Chondrocyte (in vitro differentiated cells): ENCODE measurements around the gene ERLEC1. TPM values are rescaled to one million over a fixed set of nuclear protein-coding genes. Genes with fewer than 3 reads are reported as not detected.

Experiments used
- DNase-seq: peaks from one replicate; pipeline ENCODE4 v3.0.0; 2021; ENCODE audit warnings: mixed read lengths, low spot score
- H3K27ac Mint-ChIP-seq: one replicate; pipeline ENCODE4 v1.8.0; 2021; ENCODE audit warnings: mild to moderate bottlenecking, moderate library complexity, mixed read lengths; ENCODE audit not compliant: unreplicated experiment
- H3K27me3 Mint-ChIP-seq: 2 replicates; pipeline ENCODE4 v1.8.0; 2021; ENCODE audit warnings: low read depth, mixed read lengths
- H3K36me3 Mint-ChIP-seq: 2 replicates; pipeline ENCODE4 v1.8.0; 2021; ENCODE audit warnings: low read depth, mixed read lengths
- H3K4me1 Mint-ChIP-seq: 2 replicates; pipeline ENCODE4 v1.8.0; 2021; ENCODE audit warnings: low read depth, mild to moderate bottlenecking, mixed read lengths
- H3K4me3 Mint-ChIP-seq: one replicate; pipeline ENCODE4 v1.8.0; 2021; ENCODE audit warnings: mild to moderate bottlenecking, moderate library complexity, mixed read lengths; ENCODE audit not compliant: unreplicated experiment
- H3K9me3 Mint-ChIP-seq: 2 replicates; pipeline ENCODE4 v1.8.0; 2021; ENCODE audit warnings: low read depth, mixed read lengths
- CTCF ChIP-seq: fragments of 200-600 bp; sonication (generic); IDR thresholded peaks from 2 replicates; pipeline ENCODE4 v1.5.0; 2021; ENCODE audit warnings: antibody characterized with exemption, mild to moderate bottlenecking, moderate library complexity
- total RNA-seq: library from RNA; stranded (reverse); gene quantifications from 3 replicates; pipeline ENCODE4 v1.2.1, GENCODE V29; 2021

Gene ERLEC1
- total RNA-seq, 1 donor from 2014 or later, result 71.4 TPM

- Mint-ChIP-seq H3K27ac (peak overlapping the region; percentile 82), H3K4me1 (peaks cover 25% of the 10 kb centered on the region), H3K27me3 (no peaks in the 10 kb centered on the region), H3K4me3 (no peak overlapping the region), H3K9me3 (no peaks in the 10 kb centered on the region), H3K36me3 (peaks cover 4% of the 10 kb centered on the region)
- no peak for TF ChIP-seq CTCF
- no peak for DNase-seq
Measured at GRCh38 chr2:53793261-53793660, 6.4 kb downstream of the ERLEC1 start.

GRCh38 chr2:53793821-53794220 is 7.0 kb downstream of the ERLEC1 start:
- peaks cover 19% of the 10 kb centered on the region for H3K4me1 Mint-ChIP-seq
- H3K36me3 Mint-ChIP-seq, result peaks cover 4% of the 10 kb centered on the region
- H3K27me3 Mint-ChIP-seq, result no peaks in the 10 kb centered on the region
- no peak overlapping the region for H3K4me3 Mint-ChIP-seq
- peak overlapping the region; percentile 82 for H3K27ac Mint-ChIP-seq
- DNase-seq, result no peak
- H3K9me3 Mint-ChIP-seq, result no peaks in the 10 kb centered on the region
- no peak for TF ChIP-seq CTCF

GRCh38 chr2:53801547-53801946 is 14.7 kb downstream of the ERLEC1 start:
- no peaks in the 10 kb centered on the region for H3K27me3 Mint-ChIP-seq
- no peak for DNase-seq
- H3K36me3 Mint-ChIP-seq, result peaks cover 20% of the 10 kb centered on the region
- H3K4me1 Mint-ChIP-seq, result no peaks in the 10 kb centered on the region
- no peaks in the 10 kb centered on the region for H3K9me3 Mint-ChIP-seq
- H3K27ac Mint-ChIP-seq, result no peak overlapping the region
- no peak overlapping the region for H3K4me3 Mint-ChIP-seq
- no peak for TF ChIP-seq CTCF

GRCh38 chr2:53802617-53803151 is 15.8 kb downstream of the ERLEC1 start:
- H3K36me3 Mint-ChIP-seq, result peaks cover 28% of the 10 kb centered on the region
- TF ChIP-seq CTCF, result no peak
- H3K27me3 Mint-ChIP-seq, result no peaks in the 10 kb centered on the region
- H3K4me1 Mint-ChIP-seq, result no peaks in the 10 kb centered on the region
- no peak overlapping the region for H3K4me3 Mint-ChIP-seq
- DNase-seq, result no peak
- no peaks in the 10 kb centered on the region for H3K9me3 Mint-ChIP-seq
- H3K27ac Mint-ChIP-seq, result no peak overlapping the region

GRCh38 chr2:53811601-53812000 is 24.8 kb downstream of the ERLEC1 start:
- Mint-ChIP-seq H3K36me3 (peaks cover 32% of the 10 kb centered on the region), H3K27me3 (no peaks in the 10 kb centered on the region), H3K27ac (no peak overlapping the region), H3K9me3 (no peaks in the 10 kb centered on the region), H3K4me1 (no peaks in the 10 kb centered on the region), H3K4me3 (no peak overlapping the region)
- TF ChIP-seq CTCF, result no peak
- no peak for DNase-seq
